NCI-H2081 (cell line): ENCODE results near the gene TCF7.

Experiments used
- DNase-seq, 2 experiments: peaks; one replicate each; lab custom pipeline; 2025; lab: John Stamatoyannopoulos, UW

Gene TCF7

DNA sequence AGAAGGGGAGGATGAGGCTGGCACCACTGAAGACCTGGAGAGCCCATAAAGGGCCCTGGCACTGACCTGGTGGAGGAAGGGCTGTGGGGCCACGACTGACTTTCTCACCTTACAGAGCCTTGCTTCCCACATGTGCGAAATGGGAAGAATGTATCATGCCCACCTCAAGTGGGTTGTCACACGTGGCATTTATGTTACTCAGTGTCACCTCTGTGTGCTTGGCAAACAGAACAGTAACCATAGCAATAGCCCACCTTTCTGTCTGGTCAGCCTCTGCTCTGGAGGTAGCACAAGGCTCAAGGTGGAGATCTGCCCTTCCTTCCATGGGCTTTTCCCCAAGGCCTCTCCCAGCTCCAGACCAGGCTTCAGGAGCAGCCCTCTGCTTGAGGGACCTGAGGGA is 16.7 kb downstream of the TCF7 start:
- no peak for DNase-seq

DNA sequence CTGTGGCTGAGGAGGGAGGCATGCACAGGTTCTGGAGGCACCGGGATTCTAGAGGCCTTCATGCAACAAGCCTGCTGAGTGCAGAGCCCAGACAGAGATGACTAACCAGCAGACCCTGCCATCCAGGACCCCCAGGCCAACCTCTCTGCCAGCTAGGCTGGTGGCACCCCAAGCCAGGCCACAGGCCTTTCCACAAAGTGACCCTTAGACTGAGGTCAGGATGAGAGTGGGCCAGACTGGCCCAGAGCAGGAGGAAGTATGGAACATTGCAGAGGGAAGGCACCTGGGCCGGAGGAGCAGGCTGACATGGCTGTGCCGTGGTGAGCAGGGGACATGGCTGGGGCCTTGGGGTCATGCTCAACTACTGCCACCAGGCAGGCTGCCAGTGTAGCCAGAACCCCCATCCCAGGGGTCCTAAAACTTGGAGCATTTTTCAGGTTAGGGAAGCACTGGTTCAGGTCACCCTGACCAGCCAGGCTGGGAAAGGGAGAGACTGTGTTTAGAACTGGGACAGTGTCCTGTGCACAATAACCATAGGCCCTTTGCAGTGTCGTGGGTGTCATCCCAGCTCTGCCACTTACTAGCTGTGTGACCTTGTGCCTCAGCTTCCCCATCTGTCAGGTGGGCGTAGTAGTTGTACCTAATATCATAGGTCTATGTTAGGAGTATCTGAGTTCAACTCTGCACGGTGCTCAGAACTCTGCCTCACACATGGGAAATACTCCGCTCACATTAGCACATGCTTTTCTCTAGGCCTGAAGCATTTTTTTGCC is 17.3 kb downstream of the TCF7 start:
- no peak for DNase-seq

DNA sequence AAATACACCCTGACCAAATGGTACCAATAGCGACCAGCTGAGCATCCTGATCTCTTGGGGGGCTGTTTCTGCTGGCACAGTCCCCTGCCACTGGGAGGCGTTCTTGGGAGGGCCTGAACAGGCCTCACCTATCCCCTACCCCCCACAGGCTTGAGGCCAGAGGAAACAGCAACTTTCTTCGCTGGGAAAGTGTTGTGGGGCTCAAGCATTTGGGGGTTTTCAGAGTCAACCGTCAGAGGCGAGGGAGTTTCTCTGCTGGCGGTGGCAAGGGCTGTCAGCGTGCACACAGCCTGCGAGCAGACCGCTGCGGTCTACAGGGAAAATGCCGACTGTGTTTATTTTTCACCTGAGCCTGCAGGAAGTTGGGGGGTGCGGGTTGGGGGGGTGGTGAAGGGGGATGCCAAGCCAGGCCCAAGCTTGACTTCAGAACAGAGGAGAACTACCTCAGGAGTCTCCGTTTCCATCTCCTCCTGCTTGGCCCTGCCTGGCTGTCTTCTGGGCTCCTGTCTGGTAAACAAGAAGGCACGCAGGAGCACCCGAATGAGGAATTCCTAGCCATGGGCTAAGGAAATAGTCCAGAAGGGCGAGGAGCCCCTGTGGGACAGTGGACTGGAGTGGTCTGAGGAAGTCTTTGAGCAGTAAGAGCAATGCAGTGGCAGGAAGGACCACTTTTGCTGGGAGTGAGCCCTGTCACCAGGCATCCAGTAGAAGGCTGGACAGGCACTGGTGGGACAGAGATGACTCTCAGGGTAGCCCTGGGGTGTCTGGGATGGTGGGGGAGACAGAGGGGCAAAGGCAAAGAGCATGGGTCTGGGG is 18.1 kb downstream of the TCF7 start:
- no peak for DNase-seq

DNA sequence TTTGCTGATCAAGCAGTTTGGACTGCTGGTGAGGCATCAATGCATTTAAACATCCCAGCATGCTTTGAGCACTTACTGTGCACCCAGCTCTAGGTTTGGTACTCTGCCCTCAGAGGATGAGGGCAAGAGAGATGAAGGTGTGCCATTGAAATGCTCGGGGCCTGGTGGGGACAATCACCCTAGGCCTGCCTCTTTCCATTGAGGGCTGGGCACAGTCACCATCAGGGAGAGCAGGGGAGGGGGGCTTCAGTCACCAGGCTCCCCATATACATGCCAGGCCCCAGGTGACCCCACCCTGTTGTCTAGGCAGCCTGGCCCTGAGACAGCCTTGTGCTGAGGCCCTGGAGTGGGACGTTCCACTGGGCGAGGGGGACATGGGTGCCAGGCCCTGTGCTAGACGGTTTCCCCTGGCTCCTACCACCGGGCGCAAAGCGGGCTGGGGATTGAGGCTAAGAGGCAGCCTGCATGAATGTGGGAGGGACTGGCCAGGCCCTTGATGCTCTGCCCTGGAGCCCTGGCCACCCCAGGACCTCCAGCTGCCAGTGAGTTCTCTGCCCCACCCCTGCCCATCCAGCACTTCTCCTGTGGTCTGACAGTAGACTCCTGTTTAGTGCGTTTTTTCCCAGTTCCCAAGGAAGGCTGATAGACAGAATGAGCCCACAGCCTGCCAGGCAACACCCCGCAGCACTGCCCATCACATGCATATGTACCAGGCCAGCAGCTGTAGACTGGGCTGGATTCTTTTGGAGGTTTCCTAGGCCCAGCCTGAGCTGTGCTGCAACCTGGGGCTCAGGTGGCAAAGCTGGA is 18.9 kb downstream of the TCF7 start:
- DNase-seq = no peak

DNA sequence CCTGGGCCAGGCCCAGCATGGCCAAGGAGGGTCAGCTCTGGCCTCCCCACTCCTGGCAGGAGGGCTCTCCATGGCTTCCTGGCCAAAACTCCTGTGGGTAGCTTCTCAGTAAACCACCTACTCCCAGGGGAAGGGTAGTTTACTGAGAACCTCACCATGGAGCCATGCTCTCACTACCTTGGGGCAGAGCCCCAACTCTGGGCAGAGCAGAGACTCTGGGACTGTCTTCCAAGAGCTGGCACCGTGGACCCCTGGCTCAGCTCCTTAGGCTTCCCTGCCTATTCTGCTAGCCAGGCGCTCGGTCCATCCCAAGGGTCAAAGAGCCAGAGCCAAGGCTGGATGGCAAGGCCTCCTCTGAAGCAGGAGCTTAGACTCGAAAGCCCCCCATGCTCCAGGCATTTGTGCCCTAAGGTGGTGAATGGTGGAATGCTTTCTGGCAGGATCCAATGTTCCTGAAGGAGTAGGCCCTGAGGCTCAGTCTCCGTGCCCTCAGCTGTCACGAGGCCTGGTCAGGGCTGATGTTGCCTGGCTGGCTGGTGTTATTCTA is 19.6 kb downstream of the TCF7 start:
- DNase-seq = no peak

DNA sequence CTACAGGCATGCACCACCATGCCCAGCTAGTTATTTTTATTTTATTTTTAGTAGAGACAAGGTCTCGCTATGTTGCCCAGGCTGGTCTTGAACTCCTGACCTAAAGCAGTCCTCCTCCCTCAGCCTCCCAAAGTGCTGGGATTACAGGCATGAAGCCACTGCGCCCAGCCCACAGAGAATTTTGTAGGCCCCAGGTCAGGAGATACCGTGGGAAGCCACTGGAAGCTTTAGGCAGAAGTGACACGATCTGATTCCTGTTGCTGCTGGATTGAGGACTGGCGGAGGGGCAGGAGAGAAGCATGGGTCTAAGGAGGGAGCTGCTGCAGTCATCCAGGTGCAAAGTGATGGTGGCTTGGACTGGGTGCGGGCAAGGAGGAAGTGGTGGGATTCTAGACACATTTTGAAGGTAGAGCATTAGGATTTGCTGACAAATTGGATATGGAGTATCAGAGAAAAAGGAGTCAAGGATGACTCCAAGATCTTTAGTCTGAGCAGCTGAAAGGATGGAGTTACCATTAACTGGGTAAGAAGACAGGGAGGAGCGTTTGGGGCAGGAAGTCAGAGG is 20.7 kb downstream of the TCF7 start:
- DNase-seq = no peak

DNA sequence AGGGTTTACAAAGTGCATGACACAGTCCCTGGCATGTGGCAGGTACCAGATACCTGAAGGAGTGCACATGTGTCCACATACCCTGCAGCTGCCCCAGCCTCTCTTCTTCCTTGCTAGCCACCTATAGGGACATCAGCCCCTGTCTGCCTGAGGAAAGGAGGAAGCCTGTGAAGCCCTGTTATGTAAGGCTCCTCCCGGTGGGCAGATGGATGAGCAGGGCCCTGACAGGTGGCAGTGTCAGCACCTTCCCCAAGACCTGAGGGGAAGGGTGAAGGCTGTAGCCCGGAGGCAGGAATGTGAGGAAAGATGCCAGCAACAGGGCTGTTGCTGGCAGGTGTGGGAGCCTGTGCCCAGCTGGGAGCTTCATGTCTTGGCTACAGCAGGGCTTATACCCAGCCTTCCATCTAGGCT is 21.7 kb downstream of the TCF7 start:
- no peak for DNase-seq

DNA sequence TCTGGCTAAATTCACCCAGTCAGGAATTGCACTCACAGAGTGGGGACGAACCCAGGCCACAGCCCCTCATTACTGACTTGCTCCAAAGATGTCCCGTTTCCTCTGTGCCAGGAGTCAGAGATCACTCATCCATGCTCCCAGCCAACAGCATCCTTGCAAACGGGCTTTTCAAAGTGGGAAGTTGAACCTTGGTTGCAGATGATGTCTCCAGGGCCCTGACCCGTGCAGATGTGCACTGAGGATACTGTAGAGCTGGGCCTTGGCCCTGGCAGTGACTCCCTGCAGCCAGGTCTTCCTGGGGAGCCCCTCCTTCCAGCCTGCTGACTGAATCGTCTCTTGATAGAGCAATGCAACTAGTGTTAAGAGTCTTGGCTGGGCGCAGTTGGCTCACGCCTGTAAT is 22.3 kb downstream of the TCF7 start:
- DNase-seq = no peak

DNA sequence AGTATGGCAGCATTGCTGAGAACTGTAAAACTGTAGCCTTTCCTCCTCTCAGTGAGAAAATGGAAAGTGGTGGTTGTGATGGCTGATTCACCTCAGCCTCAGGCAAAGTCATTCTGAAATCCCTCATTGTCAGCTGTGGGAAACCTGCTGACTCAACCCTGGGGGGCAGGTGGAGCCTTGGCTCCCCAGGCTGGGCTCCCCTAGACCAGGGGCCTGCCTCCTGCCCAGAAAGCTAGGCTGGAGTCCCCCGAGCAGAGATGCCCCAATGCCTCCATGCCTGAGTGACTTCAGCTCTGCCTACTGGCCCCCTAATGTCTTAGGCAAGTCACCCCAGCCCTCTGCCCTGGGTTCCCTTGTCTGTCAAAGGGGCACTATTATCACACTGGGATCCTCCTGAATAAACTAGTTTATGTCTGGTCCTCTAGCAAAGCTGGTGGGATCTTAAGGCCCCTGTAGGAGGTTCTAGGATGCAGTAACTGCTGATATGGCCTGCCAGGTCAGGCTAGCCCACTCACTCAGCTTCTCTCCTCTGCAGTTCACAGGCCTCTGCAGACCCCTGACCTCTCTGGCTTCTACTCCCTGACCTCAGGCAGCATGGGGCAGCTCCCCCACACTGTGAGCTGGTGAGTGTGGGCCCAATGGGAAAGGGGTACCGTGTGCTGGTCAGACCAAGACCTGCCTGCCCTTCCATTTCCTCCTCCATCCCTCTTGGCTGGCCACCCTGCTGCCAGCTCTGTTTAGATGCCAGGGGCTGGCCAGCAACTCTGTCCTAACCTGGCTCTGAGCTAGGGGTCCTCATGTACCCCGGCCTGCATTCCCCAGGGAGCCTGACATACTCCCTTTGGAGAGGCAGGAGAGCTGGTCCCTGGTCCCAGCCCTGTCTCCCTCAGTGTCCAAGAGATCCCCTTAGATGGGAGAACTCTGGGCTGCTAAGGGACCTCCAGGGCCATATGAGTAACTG is 24.2 kb downstream of the TCF7 start:
- DNase-seq = no peak

DNA sequence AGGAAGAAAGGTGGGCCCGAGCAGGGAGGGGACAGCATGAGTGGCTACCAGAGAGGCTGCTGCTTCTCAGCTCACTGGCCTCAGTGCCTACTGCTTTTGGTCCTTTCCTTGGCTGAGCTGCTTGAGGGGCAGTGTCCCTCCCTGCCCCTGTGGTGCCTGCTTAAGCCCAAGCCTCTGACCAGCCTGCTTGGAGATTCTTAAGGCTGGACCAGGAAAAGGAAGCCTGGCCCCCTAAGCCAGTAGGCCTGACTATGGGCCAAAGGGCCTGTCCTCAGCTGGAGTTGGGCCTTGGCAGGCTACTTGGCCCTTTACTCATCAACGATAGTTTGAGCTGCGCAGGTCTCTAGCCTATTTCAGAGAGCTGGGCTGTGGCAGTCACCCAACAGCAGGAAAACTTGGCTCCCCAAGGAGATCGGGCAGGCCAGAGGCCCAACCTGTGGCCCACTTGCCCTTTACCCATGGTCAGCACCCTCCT is 24.9 kb downstream of the TCF7 start:
- DNase-seq = no peak

DNA sequence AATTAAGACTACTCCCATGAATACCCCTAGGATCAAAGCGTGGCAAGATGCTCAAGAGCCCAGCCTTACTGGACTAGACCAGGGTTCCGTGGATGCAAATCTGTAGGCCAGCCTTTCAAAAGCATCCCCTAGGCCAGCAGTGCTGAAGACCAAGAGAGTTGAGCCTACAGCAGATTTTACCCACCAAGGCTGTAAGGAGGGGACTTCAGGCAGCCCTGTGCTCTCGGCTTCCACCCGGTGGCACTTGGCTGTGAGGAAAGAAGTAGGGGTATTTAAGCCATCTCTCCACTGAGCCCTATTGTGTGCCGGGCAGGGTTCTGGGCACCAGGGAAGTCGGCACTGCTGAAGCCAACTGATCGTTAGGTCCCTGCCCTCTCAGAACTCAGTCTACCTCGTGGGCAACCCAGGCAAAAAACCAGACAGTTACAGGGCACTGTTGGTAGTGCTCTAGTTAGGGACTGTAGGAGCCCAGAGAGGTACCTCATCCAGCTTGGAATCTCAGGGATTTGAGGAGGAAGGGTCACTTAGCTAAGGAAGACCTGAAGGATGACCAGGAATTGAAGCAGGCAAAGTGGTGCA is 25.5 kb downstream of the TCF7 start:
- no peak for DNase-seq

DNA sequence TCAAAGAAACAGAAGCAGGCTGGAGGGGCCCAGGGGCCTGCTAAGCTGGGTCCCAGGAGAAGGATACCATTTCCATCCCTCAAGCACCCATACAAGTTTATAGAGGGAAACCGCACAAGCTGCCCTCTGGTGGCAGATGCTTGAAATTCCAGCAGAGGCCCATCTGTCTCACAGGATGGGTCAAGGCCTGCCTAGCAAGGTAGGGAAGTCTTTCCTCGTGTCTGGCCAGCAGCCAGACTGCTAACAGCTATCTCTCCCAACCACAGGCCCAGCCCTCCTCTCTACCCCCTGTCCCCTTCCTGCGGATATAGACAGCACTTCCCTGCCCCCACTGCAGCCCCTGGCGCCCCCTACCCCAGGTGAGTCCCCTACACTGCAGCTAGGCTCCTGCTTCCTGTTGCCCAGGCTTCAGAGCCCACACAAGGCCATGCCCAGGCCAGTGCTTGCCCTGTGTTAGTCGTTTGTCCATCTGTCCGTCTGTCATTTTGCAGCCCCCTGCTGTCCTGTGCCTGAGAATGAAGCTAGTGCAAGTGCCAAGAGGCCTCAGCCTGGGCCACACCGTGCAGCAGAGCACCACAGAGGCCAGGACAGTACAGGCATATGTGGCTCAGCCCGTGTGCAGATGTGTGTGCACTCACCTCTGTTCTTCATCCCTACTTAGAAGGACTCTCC is 26.2 kb downstream of the TCF7 start:
- DNase-seq = peak; percentile 48 to 57

DNA sequence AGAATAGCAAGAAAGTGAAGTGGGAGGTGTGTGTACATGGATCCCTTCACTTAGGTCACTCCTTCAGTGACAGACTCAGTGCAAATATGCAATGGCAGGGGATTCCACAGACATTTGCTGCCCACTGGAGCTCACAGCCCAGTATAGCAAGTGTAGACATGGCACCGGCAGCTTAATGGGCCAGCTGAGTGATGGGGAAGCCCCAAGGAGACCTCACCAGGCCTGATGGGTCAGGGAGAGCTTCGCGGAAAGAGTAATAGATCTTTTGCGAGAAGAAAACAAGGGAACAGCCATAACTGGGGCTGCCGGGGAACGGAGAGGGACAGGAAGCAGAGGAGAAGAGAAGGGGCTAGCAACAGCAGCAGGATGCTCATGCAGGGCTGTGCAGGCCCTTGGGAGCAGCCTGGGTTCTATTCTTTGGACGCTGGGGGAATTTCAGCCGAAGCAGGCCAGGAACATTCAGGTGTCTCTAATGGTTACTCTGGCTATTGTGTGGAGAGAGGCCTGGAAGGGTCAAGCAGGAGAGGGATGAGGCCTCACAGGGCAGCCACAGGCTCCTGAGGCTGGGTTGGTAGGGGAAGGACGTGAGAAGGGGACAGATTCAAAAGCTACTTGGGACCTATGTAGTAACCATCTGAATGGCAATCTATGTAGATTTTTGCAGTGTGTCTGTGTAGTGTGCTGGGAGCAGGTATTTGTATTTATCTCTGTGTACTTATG is 27.0 kb downstream of the TCF7 start:
- no peak for DNase-seq

DNA sequence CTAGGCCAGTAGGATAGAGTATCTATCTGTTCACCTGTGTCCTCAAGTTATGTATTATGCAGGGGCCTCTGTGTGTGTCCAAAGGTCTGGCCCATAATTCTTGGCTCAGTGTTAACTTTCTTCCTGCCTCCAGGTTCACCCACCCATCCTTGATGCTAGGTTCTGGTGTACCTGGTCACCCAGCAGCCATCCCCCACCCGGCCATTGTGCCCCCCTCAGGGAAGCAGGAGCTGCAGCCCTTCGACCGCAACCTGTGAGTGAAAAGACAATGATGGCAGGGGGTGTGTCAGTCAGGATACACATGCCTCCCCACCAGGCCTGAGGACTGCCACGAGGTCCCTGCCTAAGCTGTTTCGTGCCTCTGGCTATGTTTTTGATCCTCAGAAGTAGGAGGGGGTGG is 27.6 kb downstream of the TCF7 start:
- DNase-seq = no peak

DNA sequence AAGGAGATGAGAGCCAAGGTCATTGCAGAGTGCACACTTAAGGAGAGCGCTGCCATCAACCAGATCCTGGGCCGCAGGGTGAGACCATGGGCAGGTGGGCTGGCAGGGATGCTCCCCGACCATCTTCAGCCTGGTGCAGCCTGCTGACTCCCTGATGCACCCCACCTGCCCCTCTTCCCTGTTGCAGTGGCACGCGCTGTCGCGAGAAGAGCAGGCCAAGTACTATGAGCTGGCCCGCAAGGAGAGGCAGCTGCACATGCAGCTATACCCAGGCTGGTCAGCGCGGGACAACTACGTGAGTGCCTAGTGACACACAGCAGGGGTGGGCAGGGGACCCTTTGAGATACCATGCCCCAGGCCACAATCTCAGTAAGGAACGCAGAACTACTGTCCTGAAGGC is 28.3 kb downstream of the TCF7 start:
- no peak for DNase-seq

DNA sequence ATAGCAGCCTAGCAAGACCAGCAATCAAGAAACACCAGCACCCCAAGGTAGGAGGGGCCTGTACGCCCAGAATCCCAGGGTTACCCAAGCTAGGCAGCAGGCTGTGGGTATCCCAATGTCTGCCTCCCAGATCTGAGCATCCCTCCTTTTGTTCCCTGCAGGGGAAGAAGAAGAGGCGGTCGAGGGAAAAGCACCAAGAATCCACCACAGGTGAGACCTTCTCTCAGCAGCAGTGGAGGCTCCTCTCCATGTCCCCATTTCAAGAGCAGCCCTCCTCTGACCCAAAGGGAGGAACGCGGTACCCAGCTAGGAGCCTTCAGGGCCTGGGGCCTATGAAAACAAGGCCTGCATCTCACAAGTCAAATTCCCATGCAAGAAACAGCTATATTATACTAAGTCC is 28.9 kb downstream of the TCF7 start:
- DNase-seq = no peak

DNA sequence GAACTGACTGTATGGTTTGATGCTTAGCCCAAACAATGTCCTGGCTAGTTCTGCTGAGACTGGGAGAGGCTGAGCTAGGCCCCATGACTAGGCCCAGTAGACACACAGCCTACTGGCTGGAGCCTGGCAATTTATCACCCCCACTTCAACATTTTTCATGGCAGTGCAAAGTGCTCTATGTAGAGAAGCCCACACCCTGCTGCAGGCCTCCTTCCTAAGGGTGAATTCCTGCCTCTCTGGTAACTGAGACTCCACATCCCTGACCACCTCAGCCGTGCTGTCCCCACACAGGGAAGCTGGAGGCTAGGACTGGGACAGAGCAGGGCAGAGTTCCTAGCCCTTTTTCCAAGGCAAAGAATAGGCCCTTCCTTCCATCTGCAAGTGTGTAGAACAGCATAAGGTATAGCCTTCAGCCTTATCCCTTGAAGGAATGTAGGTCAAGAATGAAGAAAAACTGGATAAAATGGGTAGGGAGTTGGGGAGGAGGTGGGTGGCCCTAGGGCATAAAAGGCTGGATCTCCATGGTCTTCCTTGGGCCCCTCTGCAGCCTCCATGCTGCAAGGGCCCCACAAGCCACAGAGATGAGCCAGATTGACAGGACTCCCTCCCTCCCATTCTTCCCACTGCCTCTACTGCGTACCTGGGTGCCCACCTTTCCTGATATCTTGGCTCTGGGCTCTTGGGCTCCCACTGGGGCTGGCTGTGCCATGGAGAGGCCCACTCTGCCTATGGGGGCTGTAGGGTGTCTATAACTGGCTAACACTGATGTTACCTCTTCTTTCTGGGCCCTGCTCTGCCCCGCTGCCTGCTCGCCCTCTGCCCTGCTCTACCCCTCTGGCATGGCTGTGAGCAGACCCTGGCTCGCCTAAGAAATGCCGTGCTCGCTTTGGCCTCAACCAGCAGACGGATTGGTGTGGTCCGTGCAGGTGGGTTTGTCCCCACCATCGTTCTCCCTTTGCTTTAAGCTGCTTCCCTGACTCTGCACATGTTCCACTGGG is 29.8 kb downstream of the TCF7 start:
- DNase-seq = no peak
